Spleen (tissue), 7 donors: ENCODE measurements around the gene VMP1.

Experiments
- POLR2AphosphoS5 ChIP-seq, 3 donors: sonication (generic); formaldehyde crosslinking; IDR thresholded peaks; one replicate each; pipeline ENCODE4 v1.5.1; 2017; ENCODE audit warnings: antibody characterized with exemption in 3 of 3
- TF ChIP-seq, protein P1 (sequence below), 11 experiments: fragments of 200-600 bp in 7 of 11; fragments of 450-650 bp in 4 of 11; sonication (generic) in 4 of 11; IDR thresholded peaks in 8 of 11; conservative IDR thresholded peaks in 3 of 11; 1 replicate in 7 of 11; 2 replicates in 4 of 11; pipeline versions ENCODE4 v1.4.0 to v1.8.0; 2016 to 2021; ENCODE audit warnings: antibody characterized with exemption in 11 of 11, inconsistent platforms in 4 of 11, mild to moderate bottlenecking in 1 of 11
- donor health status: DM: no; HTN: no; CAD: no; lungs with moderate emphysema.
- donor health status: DM: no; HTN: no; CAD: no.
- donor health status: DM: no; HTN: no; CAD: no.

DNA sequence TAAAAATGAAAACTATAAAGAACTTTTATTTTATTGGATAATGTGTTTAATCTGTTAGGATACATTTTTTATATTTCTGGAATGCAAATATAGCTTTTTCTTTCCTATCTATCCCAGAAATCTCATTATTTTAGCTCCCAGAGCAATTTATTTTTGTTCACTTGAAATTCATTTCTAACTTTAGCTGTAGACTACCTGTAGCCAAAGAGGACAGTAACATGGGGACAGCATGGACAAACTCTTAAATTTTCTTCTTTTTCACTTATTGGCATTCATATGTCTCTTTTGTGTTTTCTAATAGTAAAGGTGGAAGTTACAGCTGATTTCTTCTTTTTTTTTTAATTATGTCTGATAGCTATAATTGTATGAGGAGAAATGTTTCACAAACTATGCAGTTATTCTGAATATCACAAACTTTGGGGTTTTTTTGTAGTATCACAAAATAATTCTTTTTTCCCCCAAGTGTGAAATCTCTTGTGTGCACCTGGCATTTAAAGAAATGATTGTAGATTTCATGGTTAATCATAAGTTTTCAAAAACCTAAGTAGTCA lies 55.4 kb downstream of the VMP1 start:
- no peak for TF ChIP-seq POLR2AphosphoS5 (IDR thresholded peaks at IDR 0.05)
- TF ChIP-seq, protein P1, sequence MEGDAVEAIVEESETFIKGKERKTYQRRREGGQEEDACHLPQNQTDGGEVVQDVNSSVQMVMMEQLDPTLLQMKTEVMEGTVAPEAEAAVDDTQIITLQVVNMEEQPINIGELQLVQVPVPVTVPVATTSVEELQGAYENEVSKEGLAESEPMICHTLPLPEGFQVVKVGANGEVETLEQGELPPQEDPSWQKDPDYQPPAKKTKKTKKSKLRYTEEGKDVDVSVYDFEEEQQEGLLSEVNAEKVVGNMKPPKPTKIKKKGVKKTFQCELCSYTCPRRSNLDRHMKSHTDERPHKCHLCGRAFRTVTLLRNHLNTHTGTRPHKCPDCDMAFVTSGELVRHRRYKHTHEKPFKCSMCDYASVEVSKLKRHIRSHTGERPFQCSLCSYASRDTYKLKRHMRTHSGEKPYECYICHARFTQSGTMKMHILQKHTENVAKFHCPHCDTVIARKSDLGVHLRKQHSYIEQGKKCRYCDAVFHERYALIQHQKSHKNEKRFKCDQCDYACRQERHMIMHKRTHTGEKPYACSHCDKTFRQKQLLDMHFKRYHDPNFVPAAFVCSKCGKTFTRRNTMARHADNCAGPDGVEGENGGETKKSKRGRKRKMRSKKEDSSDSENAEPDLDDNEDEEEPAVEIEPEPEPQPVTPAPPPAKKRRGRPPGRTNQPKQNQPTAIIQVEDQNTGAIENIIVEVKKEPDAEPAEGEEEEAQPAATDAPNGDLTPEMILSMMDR (IDR thresholded peaks at IDR 0.05 in 8 of 11, conservative IDR thresholded peaks at IDR 0.05 in 3 of 11): no peak
